Neural cell (in vitro differentiated cells): ENCODE data around the gene FOXO3. TPM values are rescaled to one million over a fixed set of nuclear protein-coding genes. Genes with fewer than 3 reads are reported as not detected.
"Not testable (repeated sequence)": the region's sequence is repeated elsewhere in the genome, so short reads cannot be mapped to it uniquely, and the experiment has no call there.

ENCODE experiments used
- H2AFZ ChIP-seq: fragments of 200-600, 300-800 bp; sonication (generic), shearing (Covaris generic); 2 replicates; pipeline ENCODE4 v1.6.0; 2014; ENCODE audit warnings: low read depth, mild to moderate bottlenecking, antibody characterized with exemption, low read length, moderate library complexity
- H3F3A ChIP-seq: fragments of 200-600 bp; shearing (Covaris generic); 2 replicates; pipeline ENCODE4 v1.6.1; 2016; ENCODE audit warnings: mild to moderate bottlenecking, moderate library complexity, mixed read lengths, antibody characterized with exemption, low read length; ENCODE audit not compliant: insufficient read depth, poor library complexity, severe bottlenecking
- H3K27ac ChIP-seq: fragments of 200-600, 300-800 bp; sonication (generic), shearing (Covaris generic); 2 replicates; pipeline ENCODE4 v1.5.1; 2014; ENCODE audit warnings: mild to moderate bottlenecking, low read length, moderate library complexity
- H3K27me3 ChIP-seq: fragments of 300-800, 200-600 bp; sonication (generic), shearing (Covaris generic); 2 replicates; pipeline ENCODE4 v1.6.0; 2014; ENCODE audit warnings: mild to moderate bottlenecking, low read depth, low read length, moderate library complexity; ENCODE audit not compliant: insufficient read depth
- H3K36me3 ChIP-seq: fragments of 300-800, 200-600 bp; sonication (generic), shearing (Covaris generic); 2 replicates; pipeline ENCODE4 v1.5.1; 2014; ENCODE audit warnings: mild to moderate bottlenecking, antibody characterized with exemption, low read length, moderate library complexity; ENCODE audit not compliant: insufficient read depth
- H3K4me2 ChIP-seq: fragments of 300-800, 200-600 bp; sonication (generic), shearing (Covaris generic); 2 replicates; pipeline ENCODE4 v1.6.0; 2014; ENCODE audit warnings: mild to moderate bottlenecking, low read length
- H3K4me3 ChIP-seq: fragments of 300-800, 200-600 bp; sonication (generic), shearing (Covaris generic); 2 replicates; pipeline ENCODE4 v1.5.1; 2014; ENCODE audit warnings: mild to moderate bottlenecking, low read length, moderate library complexity
- H3K79me2 ChIP-seq: fragments of 200-600 bp; shearing (Covaris generic); replicated peaks from 2 replicates; pipeline ENCODE4 v1.6.0; 2014; ENCODE audit warnings: mild to moderate bottlenecking, low read length, moderate library complexity; ENCODE audit not compliant: insufficient read depth
- H3K9ac ChIP-seq: fragments of 300-800, 200-600 bp; sonication (generic), shearing (Covaris generic); 2 replicates; pipeline ENCODE4 v1.6.1; 2016; ENCODE audit warnings: mild to moderate bottlenecking, low read length, mixed read lengths
- H3K9me2 ChIP-seq: fragments of 200-600 bp; shearing (Covaris generic); 2 replicates; pipeline ENCODE4 v1.6.1; 2016; ENCODE audit warnings: mild to moderate bottlenecking, low read length, mixed read lengths; ENCODE audit not compliant: insufficient read depth
- H3K9me3 ChIP-seq: fragments of 200-600, 300-800 bp; sonication (generic), shearing (Covaris generic); 2 replicates; pipeline ENCODE4 v1.6.1; 2016; ENCODE audit warnings: mild to moderate bottlenecking, mixed run types, low read length, moderate library complexity, mixed read lengths
- H4K20me1 ChIP-seq: fragments of 200-600 bp; shearing (Covaris generic); 2 replicates; pipeline ENCODE4 v1.6.1; 2016; ENCODE audit warnings: mild to moderate bottlenecking, mixed run types; ENCODE audit not compliant: insufficient read depth
- EP300 ChIP-seq: fragments of 450-650 bp; conservative IDR thresholded peaks from 2 replicates; pipeline ENCODE4 v1.6.1; 2014; ENCODE audit warnings: antibody characterized with exemption, mild to moderate bottlenecking, moderate library complexity; ENCODE audit not compliant: poor library complexity, severe bottlenecking
- EZH2 ChIP-seq: fragments of 200-600, 300-800 bp; shearing (Covaris generic), sonication (generic); IDR thresholded peaks from 2 replicates; pipeline ENCODE4 v1.6.1; 2014; ENCODE audit warnings: antibody characterized with exemption, low read length, borderline replicate concordance, mild to moderate bottlenecking; ENCODE audit not compliant: insufficient read depth, poor library complexity, severe bottlenecking
- MXI1 ChIP-seq: fragments of 450-650 bp; conservative IDR thresholded peaks from 2 replicates; pipeline ENCODE4 v1.6.1; 2014; ENCODE audit warnings: antibody characterized with exemption, mild to moderate bottlenecking; ENCODE audit not compliant: poor library complexity, severe bottlenecking
- POLR2AphosphoS5 ChIP-seq: IDR thresholded peaks from 2 replicates; pipeline ENCODE4 v1.6.1; 2012
- RAD21 ChIP-seq: fragments of 450-650 bp; conservative IDR thresholded peaks from 2 replicates; pipeline ENCODE4 v1.6.1; 2014; ENCODE audit warnings: antibody characterized with exemption, mild to moderate bottlenecking, moderate library complexity
- SMC3 ChIP-seq: fragments of 450-650 bp; conservative IDR thresholded peaks from 2 replicates; pipeline ENCODE4 v1.6.1; 2014; ENCODE audit warnings: antibody characterized with exemption, mild to moderate bottlenecking, moderate library complexity; ENCODE audit not compliant: poor library complexity
- TAF1 ChIP-seq: IDR thresholded peaks from 2 replicates; pipeline ENCODE4 v1.6.1; 2012; ENCODE audit warnings: low read depth
- polyA plus RNA-seq: library from polyadenylated mRNA; depleted of rRNA; stranded (reverse); fragments of >200 nt; gene quantifications from 2 replicates; pipeline ENCODE4 v1.2.3, GENCODE V29; 2014
- TF ChIP-seq, protein P1 (sequence below): fragments of 450-650 bp; IDR thresholded peaks from 2 replicates; pipeline ENCODE4 v1.5.1; 2014; ENCODE audit warnings: antibody characterized with exemption, mild to moderate bottlenecking, moderate library complexity; ENCODE audit not compliant: poor library complexity, severe bottlenecking
- TF ChIP-seq, protein P2 (sequence below): IDR thresholded peaks from 2 replicates; pipeline ENCODE4 v1.6.1; 2012; ENCODE audit warnings: borderline replicate concordance

FOXO3 gene
- polyA plus RNA-seq, 1 donor from 2014 or later, result 21.3 TPM

DNA sequence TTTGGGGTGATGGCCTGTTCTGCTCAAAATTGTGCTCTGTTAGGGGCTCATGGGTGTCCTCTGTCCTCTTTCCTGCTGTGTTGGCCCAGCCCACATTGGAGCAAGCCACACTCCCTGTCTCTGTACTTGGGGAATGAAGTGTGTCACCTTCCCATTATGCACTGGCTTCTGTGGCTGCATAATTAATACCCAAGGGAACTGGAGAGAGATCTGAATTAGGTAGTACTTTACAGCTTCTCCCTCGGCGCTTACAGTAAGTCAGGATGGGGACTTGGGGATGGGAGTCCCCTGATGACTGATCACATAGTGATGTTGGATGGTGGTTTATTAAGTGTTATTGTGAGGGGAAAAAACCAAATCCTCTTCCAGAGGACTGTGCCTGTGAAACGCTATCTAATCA, 116.6 kb downstream of the FOXO3 start:
- no peaks in the 10 kb centered on the region for H3F3A ChIP-seq
- no peaks in the 10 kb centered on the region for H3K9me2 ChIP-seq
- H3K27ac ChIP-seq, result no peak overlapping the region
- H4K20me1 ChIP-seq, result no peaks in the 10 kb centered on the region
- H2AFZ ChIP-seq, result no peak overlapping the region
- no peaks in the 10 kb centered on the region for H3K9me3 ChIP-seq
- H3K27me3 ChIP-seq, result no peaks in the 10 kb centered on the region
- H3K4me3 ChIP-seq, result no peak overlapping the region
- H3K36me3 ChIP-seq, result no peaks in the 10 kb centered on the region
- H3K79me2 ChIP-seq, result no peaks in the 10 kb centered on the region
- H3K9ac ChIP-seq, result no peak overlapping the region
- no peak overlapping the region for H3K4me2 ChIP-seq
- no peak for TF ChIP-seq TAF1
- no peak for TF ChIP-seq RAD21
- TF ChIP-seq EZH2, result no peak
- TF ChIP-seq EP300, result no peak
- TF ChIP-seq SMC3, result no peak
- no peak for TF ChIP-seq POLR2AphosphoS5
- TF ChIP-seq, protein P1, sequence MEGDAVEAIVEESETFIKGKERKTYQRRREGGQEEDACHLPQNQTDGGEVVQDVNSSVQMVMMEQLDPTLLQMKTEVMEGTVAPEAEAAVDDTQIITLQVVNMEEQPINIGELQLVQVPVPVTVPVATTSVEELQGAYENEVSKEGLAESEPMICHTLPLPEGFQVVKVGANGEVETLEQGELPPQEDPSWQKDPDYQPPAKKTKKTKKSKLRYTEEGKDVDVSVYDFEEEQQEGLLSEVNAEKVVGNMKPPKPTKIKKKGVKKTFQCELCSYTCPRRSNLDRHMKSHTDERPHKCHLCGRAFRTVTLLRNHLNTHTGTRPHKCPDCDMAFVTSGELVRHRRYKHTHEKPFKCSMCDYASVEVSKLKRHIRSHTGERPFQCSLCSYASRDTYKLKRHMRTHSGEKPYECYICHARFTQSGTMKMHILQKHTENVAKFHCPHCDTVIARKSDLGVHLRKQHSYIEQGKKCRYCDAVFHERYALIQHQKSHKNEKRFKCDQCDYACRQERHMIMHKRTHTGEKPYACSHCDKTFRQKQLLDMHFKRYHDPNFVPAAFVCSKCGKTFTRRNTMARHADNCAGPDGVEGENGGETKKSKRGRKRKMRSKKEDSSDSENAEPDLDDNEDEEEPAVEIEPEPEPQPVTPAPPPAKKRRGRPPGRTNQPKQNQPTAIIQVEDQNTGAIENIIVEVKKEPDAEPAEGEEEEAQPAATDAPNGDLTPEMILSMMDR, result no peak
- TF ChIP-seq, protein P2, sequence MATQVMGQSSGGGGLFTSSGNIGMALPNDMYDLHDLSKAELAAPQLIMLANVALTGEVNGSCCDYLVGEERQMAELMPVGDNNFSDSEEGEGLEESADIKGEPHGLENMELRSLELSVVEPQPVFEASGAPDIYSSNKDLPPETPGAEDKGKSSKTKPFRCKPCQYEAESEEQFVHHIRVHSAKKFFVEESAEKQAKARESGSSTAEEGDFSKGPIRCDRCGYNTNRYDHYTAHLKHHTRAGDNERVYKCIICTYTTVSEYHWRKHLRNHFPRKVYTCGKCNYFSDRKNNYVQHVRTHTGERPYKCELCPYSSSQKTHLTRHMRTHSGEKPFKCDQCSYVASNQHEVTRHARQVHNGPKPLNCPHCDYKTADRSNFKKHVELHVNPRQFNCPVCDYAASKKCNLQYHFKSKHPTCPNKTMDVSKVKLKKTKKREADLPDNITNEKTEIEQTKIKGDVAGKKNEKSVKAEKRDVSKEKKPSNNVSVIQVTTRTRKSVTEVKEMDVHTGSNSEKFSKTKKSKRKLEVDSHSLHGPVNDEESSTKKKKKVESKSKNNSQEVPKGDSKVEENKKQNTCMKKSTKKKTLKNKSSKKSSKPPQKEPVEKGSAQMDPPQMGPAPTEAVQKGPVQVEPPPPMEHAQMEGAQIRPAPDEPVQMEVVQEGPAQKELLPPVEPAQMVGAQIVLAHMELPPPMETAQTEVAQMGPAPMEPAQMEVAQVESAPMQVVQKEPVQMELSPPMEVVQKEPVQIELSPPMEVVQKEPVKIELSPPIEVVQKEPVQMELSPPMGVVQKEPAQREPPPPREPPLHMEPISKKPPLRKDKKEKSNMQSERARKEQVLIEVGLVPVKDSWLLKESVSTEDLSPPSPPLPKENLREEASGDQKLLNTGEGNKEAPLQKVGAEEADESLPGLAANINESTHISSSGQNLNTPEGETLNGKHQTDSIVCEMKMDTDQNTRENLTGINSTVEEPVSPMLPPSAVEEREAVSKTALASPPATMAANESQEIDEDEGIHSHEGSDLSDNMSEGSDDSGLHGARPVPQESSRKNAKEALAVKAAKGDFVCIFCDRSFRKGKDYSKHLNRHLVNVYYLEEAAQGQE, result no peak
- no peak for TF ChIP-seq MXI1

DNA sequence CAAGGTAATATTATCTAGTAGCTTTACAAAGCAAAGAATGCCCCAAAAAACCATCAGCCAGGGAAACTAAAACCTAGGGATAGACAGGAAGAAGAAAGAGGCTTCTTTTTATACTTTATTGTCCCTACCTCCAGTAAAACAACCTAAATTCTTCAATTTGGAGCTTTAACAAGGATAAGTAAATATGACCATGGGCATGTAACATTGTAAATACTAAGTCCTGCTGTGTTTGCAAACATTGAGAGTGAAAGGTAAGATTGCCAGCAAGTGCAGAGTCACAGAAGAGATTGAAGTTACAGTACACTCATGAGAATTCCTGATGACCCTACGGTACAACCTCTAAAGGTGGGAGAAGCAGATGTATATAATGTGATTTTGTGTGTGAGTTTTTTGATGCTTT, 117.2 kb downstream of the FOXO3 start:
- no peak overlapping the region for H3K4me2 ChIP-seq
- H3K9ac ChIP-seq, result no peak overlapping the region
- H3K9me3 ChIP-seq, result no peaks in the 10 kb centered on the region
- TF ChIP-seq TAF1 (no peak), MXI1 (no peak), POLR2AphosphoS5 (no peak), SMC3 (no peak), RAD21 (no peak), EP300 (no peak), EZH2 (no peak)
- TF ChIP-seq, protein P1, result no peak
- TF ChIP-seq, protein P2, result no peak
- no peaks in the 10 kb centered on the region for H3K79me2 ChIP-seq
- H3K4me3 ChIP-seq, result no peak overlapping the region
- H3K27ac ChIP-seq, result no peak overlapping the region
- H4K20me1 ChIP-seq, result no peaks in the 10 kb centered on the region
- no peaks in the 10 kb centered on the region for H3K9me2 ChIP-seq
- no peaks in the 10 kb centered on the region for H3K36me3 ChIP-seq
- H2AFZ ChIP-seq, result no peak overlapping the region
- no peaks in the 10 kb centered on the region for H3F3A ChIP-seq
- H3K27me3 ChIP-seq, result no peaks in the 10 kb centered on the region

DNA sequence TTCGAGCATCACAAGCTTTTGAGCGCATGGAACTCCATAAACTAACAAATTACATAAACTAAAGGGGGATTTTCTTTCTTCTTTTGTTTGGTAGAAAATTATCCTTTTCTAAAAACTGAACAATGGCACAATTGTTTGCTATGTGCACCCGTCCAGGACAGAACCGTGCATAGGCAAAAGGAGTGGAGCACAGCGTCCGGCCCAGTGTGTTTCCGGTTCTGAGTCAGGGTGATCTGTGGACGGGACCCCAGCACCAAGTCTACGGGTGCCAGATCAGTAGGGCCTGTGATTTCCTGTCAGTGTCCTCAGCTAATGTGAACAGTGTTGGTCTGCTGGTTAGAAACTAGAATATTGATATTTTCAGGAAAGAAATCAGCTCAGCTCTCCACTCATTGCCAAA, 119.6 kb downstream of the FOXO3 start:
- not testable (repeated sequence) for H4K20me1 ChIP-seq, H3K9ac ChIP-seq, H3F3A ChIP-seq, H3K79me2 ChIP-seq, H2AFZ ChIP-seq, H3K36me3 ChIP-seq, H3K9me3 ChIP-seq, H3K4me2 ChIP-seq, H3K9me2 ChIP-seq, H3K27me3 ChIP-seq, H3K4me3 ChIP-seq, H3K27ac ChIP-seq
